Measurements from ENCODE around the gene RHBDD1.

RHBDD1 gene

GRCh38 chr2:226803410-226803809, 32.4 kb upstream of the RHBDD1 start:
- peaks cover 22% of the 10 kb centered on the region for H3K4me1 ChIP-seq (ENCODE audit: insufficient read depth, low read length, poor library complexity, severe bottlenecking)
- no peaks in the 10 kb centered on the region for H3K79me2 ChIP-seq (ENCODE audit: insufficient read depth, low read length)
- no peaks in the 10 kb centered on the region for H3K9me3 ChIP-seq (ENCODE audit: insufficient read depth, low read depth, low read length)
- H3F3A ChIP-seq (ENCODE audit: low read depth) = no peaks in the 10 kb centered on the region
- H3K27me3 ChIP-seq (ENCODE audit: insufficient read depth, low read length, poor library complexity, severe bottlenecking) = no peaks in the 10 kb centered on the region
- no peak overlapping the region for H3K4me2 ChIP-seq (ENCODE audit: low read depth, low read length, poor library complexity, severe bottlenecking)
- H3K4me3 ChIP-seq (ENCODE audit: low read length, poor library complexity, severe bottlenecking) = no peak overlapping the region
- H3K9ac ChIP-seq (ENCODE audit: low read depth, low read length, poor library complexity, severe bottlenecking) = no peak overlapping the region
- TF ChIP-seq CTCF (conservative IDR thresholded peaks at IDR 0.05; ENCODE audit: low read length) (no peak), EZH2phosphoT487 (IDR thresholded peaks at IDR 0.05; ENCODE audit: borderline replicate concordance) (no peak)
- H2AFZ ChIP-seq (ENCODE audit: low read length) = no peak overlapping the region
- H4K20me1 ChIP-seq (ENCODE audit: insufficient read depth, low read length, poor library complexity, severe bottlenecking) = no peaks in the 10 kb centered on the region
- no peaks in the 10 kb centered on the region for H3K36me3 ChIP-seq (ENCODE audit: insufficient read depth, low read length)
- no peaks in the 10 kb centered on the region for H3K9me2 ChIP-seq (replicated peaks; ENCODE audit: low read depth, low read length)

GRCh38 chr2:226813148-226813701, 22.6 kb upstream of the RHBDD1 start:
- no peaks in the 10 kb centered on the region for H3F3A ChIP-seq (ENCODE audit: low read depth)
- no peaks in the 10 kb centered on the region for H3K36me3 ChIP-seq (ENCODE audit: insufficient read depth, low read length)
- H3K4me3 ChIP-seq (ENCODE audit: low read length, poor library complexity, severe bottlenecking) = no peak overlapping the region
- H4K20me1 ChIP-seq (ENCODE audit: insufficient read depth, low read length, poor library complexity, severe bottlenecking) = no peaks in the 10 kb centered on the region
- no peaks in the 10 kb centered on the region for H3K4me1 ChIP-seq (ENCODE audit: insufficient read depth, low read length, poor library complexity, severe bottlenecking)
- H3K9ac ChIP-seq (ENCODE audit: low read depth, low read length, poor library complexity, severe bottlenecking) = no peak overlapping the region
- H3K79me2 ChIP-seq (ENCODE audit: insufficient read depth, low read length) = no peaks in the 10 kb centered on the region
- no peaks in the 10 kb centered on the region for H3K9me3 ChIP-seq (ENCODE audit: insufficient read depth, low read depth, low read length)
- no peaks in the 10 kb centered on the region for H3K9me2 ChIP-seq (replicated peaks; ENCODE audit: low read depth, low read length)
- H2AFZ ChIP-seq (ENCODE audit: low read length) = no peak overlapping the region
- peak; percentile 71 for TF ChIP-seq CTCF (conservative IDR thresholded peaks at IDR 0.05; ENCODE audit: low read length)
- no peak for TF ChIP-seq EZH2phosphoT487 (IDR thresholded peaks at IDR 0.05; ENCODE audit: borderline replicate concordance)
- no peak overlapping the region for H3K4me2 ChIP-seq (ENCODE audit: low read depth, low read length, poor library complexity, severe bottlenecking)
- no peaks in the 10 kb centered on the region for H3K27me3 ChIP-seq (ENCODE audit: insufficient read depth, low read length, poor library complexity, severe bottlenecking)

GRCh38 chr2:226818930-226819329, 16.9 kb upstream of the RHBDD1 start:
- Histone ChIP-seq H3K79me2 (ENCODE audit: insufficient read depth, low read length) (no peaks in the 10 kb centered on the region), H4K20me1 (ENCODE audit: insufficient read depth, low read length, poor library complexity, severe bottlenecking) (no peaks in the 10 kb centered on the region), H3K4me2 (ENCODE audit: low read depth, low read length, poor library complexity, severe bottlenecking) (no peak overlapping the region), H3K9me2 (replicated peaks; ENCODE audit: low read depth, low read length) (no peaks in the 10 kb centered on the region), H2AFZ (ENCODE audit: low read length) (no peak overlapping the region), H3K4me1 (ENCODE audit: insufficient read depth, low read length, poor library complexity, severe bottlenecking) (no peaks in the 10 kb centered on the region), H3K4me3 (ENCODE audit: low read length, poor library complexity, severe bottlenecking) (no peak overlapping the region), H3K27me3 (ENCODE audit: insufficient read depth, low read length, poor library complexity, severe bottlenecking) (no peaks in the 10 kb centered on the region), H3K36me3 (ENCODE audit: insufficient read depth, low read length) (no peaks in the 10 kb centered on the region), H3F3A (ENCODE audit: low read depth) (no peaks in the 10 kb centered on the region), H3K9me3 (ENCODE audit: insufficient read depth, low read depth, low read length) (no peaks in the 10 kb centered on the region), H3K9ac (ENCODE audit: low read depth, low read length, poor library complexity, severe bottlenecking) (no peak overlapping the region)
- no peak for TF ChIP-seq EZH2phosphoT487 (IDR thresholded peaks at IDR 0.05; ENCODE audit: borderline replicate concordance)
- TF ChIP-seq CTCF (conservative IDR thresholded peaks at IDR 0.05; ENCODE audit: low read length) = no peak
